T-cell (primary cell): ENCODE results near the gene PTGER2. TPM values are rescaled to one million over a fixed set of nuclear protein-coding genes. Genes with fewer than 3 reads are reported as not detected.

Source experiments
- ATAC-seq, 4 experiments: fragments of 200-7000 bp in 3 of 4; fragments of 150-1000 bp in 1 of 4; cut with Tn5 transposase; replicated peaks in 1 of 4; 1 replicate in 3 of 4; 2 replicates in 1 of 4; pipeline ENCODE4 v1.10.0; 2021; ENCODE audit warnings: moderate library complexity in 3 of 4, mild to moderate bottlenecking in 2 of 4, moderate number of reproducible peaks in 1 of 4
- CTCF ChIA-PET, 2 donors: fragments of 300-600 bp; sonication (Branson Sonifier 250); formaldehyde crosslinking; loops; one replicate each; lab custom pipeline; 2022; ENCODE audit warnings: antibody characterized with exemption in 2 of 2; lab: Charles Lee
- POLR2A ChIA-PET, 2 donors: fragments of 300-600 bp; sonication (Branson Sonifier 250); formaldehyde crosslinking; loops; one replicate each; lab custom pipeline; 2022; ENCODE audit warnings: antibody characterized with exemption in 2 of 2; lab: Charles Lee
- DNase-seq, 35 experiments: peaks; one replicate each; pipeline versions ENCODE4 v3.0.0 to v3.0.0-alpha.2; 2013 to 2023
- H3K27ac ChIP-seq: one replicate; pipeline ENCODE4 v1.5.1; 2013; ENCODE audit warnings: low read length
- H3K27me3 ChIP-seq, 2 experiments: replicated peaks in 1 of 2; 1 replicate in 1 of 2; 2 replicates in 1 of 2; pipeline versions ENCODE4 v1.6.1 to v1.7.0; 2013; ENCODE audit warnings: low read length in 1 of 2, mixed read lengths in 1 of 2; ENCODE audit not compliant: control insufficient read depth in 2 of 2, insufficient read depth in 2 of 2; ENCODE audit errors: extremely low read depth in 1 of 2
- H3K36me3 ChIP-seq, 2 donors: 1 replicate in 1 of 2; 2 replicates in 1 of 2; pipeline versions ENCODE4 v1.6.1 to v1.7.0; 2013; ENCODE audit warnings: low read length in 1 of 2; ENCODE audit not compliant: control insufficient read depth in 2 of 2, insufficient read depth in 1 of 2; ENCODE audit errors: extremely low read depth in 1 of 2
- H3K4me1 ChIP-seq, 2 experiments: 1 replicate in 1 of 2; 2 replicates in 1 of 2; pipeline versions ENCODE4 v1.6.1 to v1.7.0; 2013; ENCODE audit warnings: low read length in 2 of 2, mixed read lengths in 1 of 2; ENCODE audit not compliant: insufficient read depth in 2 of 2, control insufficient read depth in 1 of 2; ENCODE audit errors: extremely low read depth in 1 of 2
- H3K4me3 ChIP-seq, 2 donors: 1 replicate in 1 of 2; 2 replicates in 1 of 2; pipeline versions ENCODE4 v1.5.1 to v1.7.0; 2013; ENCODE audit warnings: mild to moderate bottlenecking in 2 of 2, low read length in 1 of 2, moderate library complexity in 1 of 2; ENCODE audit not compliant: control insufficient read depth in 1 of 2; ENCODE audit errors: extremely low read depth in 1 of 2
- H3K9me3 ChIP-seq: 2 replicates; pipeline ENCODE4 v1.7.0; 2013
- H3K27ac Mint-ChIP-seq, 2 donors: one replicate each; pipeline ENCODE4 v1.8.0; 2020 to 2021; ENCODE audit warnings: mild to moderate bottlenecking in 2 of 2, mixed read lengths in 2 of 2
- H3K27me3 Mint-ChIP-seq, 2 donors: one replicate each; pipeline ENCODE4 v1.8.0; 2021 to 2022; ENCODE audit warnings: mixed read lengths in 2 of 2
- H3K36me3 Mint-ChIP-seq: one replicate; pipeline ENCODE4 v1.8.0; 2021; ENCODE audit warnings: mixed read lengths
- H3K4me1 Mint-ChIP-seq, 3 donors: one replicate each; pipeline ENCODE4 v1.8.0; 2020 to 2022; ENCODE audit warnings: mixed read lengths in 3 of 3, mild to moderate bottlenecking in 1 of 3
- H3K4me3 Mint-ChIP-seq, 3 donors: one replicate each; pipeline ENCODE4 v1.8.0; 2020 to 2022; ENCODE audit warnings: mild to moderate bottlenecking in 3 of 3, mixed read lengths in 3 of 3, moderate library complexity in 3 of 3
- H3K9me3 Mint-ChIP-seq, 3 donors: one replicate each; pipeline ENCODE4 v1.8.0; 2020 to 2022; ENCODE audit warnings: mixed read lengths in 3 of 3
- WGBS: methylation state at CpG from one replicate; pipeline ENCODE4 v1.1.5; 2013; ENCODE audit warnings: missing lambda C conversion rate; ENCODE audit not compliant: insufficient coverage; 5-methylcytosine and 5-hydroxymethylcytosine counted together
- total RNA-seq, 35 experiments: library from RNA in 6 of 35; stranded (reverse) in 6 of 35; fragments of 120-200 nt in 1 of 35; gene quantifications; one replicate each; pipeline versions ENCODE4 v1.2.1 to v1.2.4 and lab custom pipeline; 2013 to 2026

Gene PTGER2
- total RNA-seq, 5 donors from 2014 or later (not counting 1 experiment from before 2014, with no cell fraction given): 38.8 to 68.0 (median 54.7) TPM

- no peak for ATAC-seq
- no peak overlapping the region for H3K27ac Mint-ChIP-seq
- Histone ChIP-seq H3K4me3 (no peak overlapping the region), H3K4me1 (no peaks in the 10 kb centered on the region), H3K27me3 (no peaks in the 10 kb centered on the region), H3K27ac (no peak overlapping the region), H3K36me3 (no peaks in the 10 kb centered on the region), H3K9me3 (no peaks in the 10 kb centered on the region)
- H3K9me3 Mint-ChIP-seq: no peaks in the 10 kb centered on the region
- no peak overlapping the region for H3K4me3 Mint-ChIP-seq
- no peaks in the 10 kb centered on the region for H3K27me3 Mint-ChIP-seq
- no peaks in the 10 kb centered on the region for H3K36me3 Mint-ChIP-seq
- no peak for DNase-seq
- no CpG with 5 or more reads among the region's 3 CpGs for WGBS
- H3K4me1 Mint-ChIP-seq: peaks cover 0 to 5% (median 0%) of the 10 kb centered on the region in 3 donors
- CTCF ChIA-PET: no interaction called here
- POLR2A ChIA-PET: interaction anchor here in 1 of 2 donors (0.5 kb wide), 1 partner anchor 329 kb away, joined by 5 read pairs; no protein-coding TSS in a partner anchor
Measured at GRCh38 chr14:52366796-52367315, 52.7 kb downstream of the PTGER2 start.

DNA sequence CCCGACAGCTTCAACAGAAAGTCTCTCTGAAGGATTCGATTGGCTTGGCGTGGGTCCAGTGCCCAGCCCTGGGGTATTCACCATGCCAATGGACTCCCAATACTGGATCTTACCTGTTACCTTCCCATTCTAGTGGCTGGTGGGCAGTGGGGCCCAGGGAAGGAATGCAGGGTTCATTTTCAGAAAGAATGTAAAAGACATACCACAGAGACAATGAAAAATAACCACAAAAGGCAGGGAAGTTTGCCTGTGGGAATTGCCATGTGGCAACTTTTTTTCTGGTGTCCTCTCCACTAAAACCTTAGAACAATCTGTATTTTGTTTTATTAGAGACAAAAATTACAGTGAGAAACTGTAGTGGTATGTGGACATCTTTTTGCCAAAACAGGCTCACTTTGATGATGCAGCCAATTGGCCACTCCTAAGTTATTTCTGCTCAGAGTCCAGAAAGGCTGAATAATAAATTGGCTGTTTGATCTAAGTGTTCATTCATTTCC is 55.2 kb downstream of the PTGER2 start:
- WGBS: 100% methylated on average over 1 of the region's 3 CpGs
- Mint-ChIP-seq H3K9me3 (peaks cover 0 to 11% (median 9%) of the 10 kb centered on the region in 3 donors), H3K27me3 (no peaks in the 10 kb centered on the region), H3K4me1 (peaks cover 0 to 7% (median 0%) of the 10 kb centered on the region in 3 donors), H3K27ac (no peak overlapping the region), H3K4me3 (no peak overlapping the region), H3K36me3 (no peaks in the 10 kb centered on the region)
- ATAC-seq (no peak), DNase-seq (no peak)
- Histone ChIP-seq H3K9me3 (no peaks in the 10 kb centered on the region), H3K27ac (no peak overlapping the region), H3K36me3 (no peaks in the 10 kb centered on the region), H3K4me1 (no peaks in the 10 kb centered on the region), H3K27me3 (no peaks in the 10 kb centered on the region), H3K4me3 (no peak overlapping the region)
- CTCF ChIA-PET: no interaction called here
- POLR2A ChIA-PET: no interaction called here

GRCh38 chr14:52370406-52370935 is 56.4 kb downstream of the PTGER2 start:
- ChIA-PET CTCF (interaction anchor here in 1 of 2 donors (1.0 kb wide), 1 partner anchor 70 kb away, joined by 4 read pairs; no protein-coding TSS in a partner anchor), POLR2A (no interaction called here)
- no peak overlapping the region for H3K4me3 ChIP-seq

DNA sequence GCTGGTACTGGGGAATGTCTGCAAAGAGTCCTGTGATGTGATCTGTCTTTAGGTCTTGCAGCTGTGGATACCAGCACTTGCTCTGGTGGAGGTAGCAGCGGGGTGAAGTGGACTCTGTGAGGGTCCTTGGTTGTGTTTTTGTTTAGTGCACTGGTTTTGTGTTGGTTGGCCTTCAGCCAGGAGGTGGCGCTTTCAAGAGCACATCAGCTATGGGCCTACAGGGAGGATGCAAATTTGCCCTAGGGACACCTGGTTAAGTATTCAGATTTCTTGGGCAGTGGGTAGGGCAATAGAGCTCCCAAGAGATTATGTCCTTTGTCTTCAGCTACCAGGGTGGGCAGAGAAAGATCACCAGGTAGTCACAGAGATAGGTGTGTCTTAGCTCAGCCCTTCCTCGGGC is 63.8 kb downstream of the PTGER2 start:
- Mint-ChIP-seq H3K27ac (no peak overlapping the region), H3K27me3 (no peaks in the 10 kb centered on the region), H3K36me3 (no peaks in the 10 kb centered on the region), H3K9me3 (peaks cover 6 to 15% (median 14%) of the 10 kb centered on the region in 3 donors), H3K4me1 (peaks cover 4 to 15% (median 8%) of the 10 kb centered on the region in 3 donors), H3K4me3 (no peak overlapping the region)
- no peaks in the 10 kb centered on the region for H3K27me3 ChIP-seq
- H3K27ac ChIP-seq: no peak overlapping the region
- no peaks in the 10 kb centered on the region for H3K36me3 ChIP-seq
- DNase-seq: no peak
- H3K4me3 ChIP-seq: no peak overlapping the region
- peaks cover 0 to 9% of the 10 kb centered on the region in 2 experiments for H3K4me1 ChIP-seq
- ChIA-PET CTCF (no interaction called here), POLR2A (no interaction called here)
- no peak for ATAC-seq
- H3K9me3 ChIP-seq: no peaks in the 10 kb centered on the region
- WGBS: 100% methylated on average over 1 of the region's 3 CpGs

More at GRCh38 chr14:52370406-52370935, 56.4 kb downstream of the PTGER2 start:
- H3K27me3 ChIP-seq: no peaks in the 10 kb centered on the region
- H3K27ac Mint-ChIP-seq: no peak overlapping the region
- 100% methylated on average over 2 of the region's 4 CpGs for WGBS
- no peaks in the 10 kb centered on the region for H3K4me1 ChIP-seq
- no peak for ATAC-seq
- no peaks in the 10 kb centered on the region for H3K27me3 Mint-ChIP-seq
- H3K36me3 Mint-ChIP-seq: no peaks in the 10 kb centered on the region
- no peak overlapping the region for H3K4me3 Mint-ChIP-seq
- no peak overlapping the region for H3K27ac ChIP-seq
- H3K9me3 ChIP-seq: no peaks in the 10 kb centered on the region
- no peaks in the 10 kb centered on the region for H3K36me3 ChIP-seq
- H3K4me1 Mint-ChIP-seq: peaks cover 0 to 7% (median 0%) of the 10 kb centered on the region in 3 donors
- DNase-seq: no peak
- H3K9me3 Mint-ChIP-seq: peaks cover 3 to 15% (median 11%) of the 10 kb centered on the region in 3 donors

Other genes with a start within 250 kb of the PTGER2 start
- gene NID2, start 245.3 kb upstream of the PTGER2 start, total RNA-seq: 1 to 10 TPM in 1 of 5 donors, under 1 TPM in 4; 0.38 to 1.1 (median 0.89) TPM
- 1 to 10 TPM; 1.8 to 8.9 (median 5.2) TPM for gene PTGDR, start 46.6 kb upstream of the PTGER2 start, total RNA-seq
- 10 to 100 TPM in 1 of 5 donors, 1 to 10 TPM in 4; 6.0 to 12.4 (median 9.0) TPM for gene TXNDC16, start 238.2 kb downstream of the PTGER2 start, total RNA-seq
- gene GPR137C, start 238.5 kb downstream of the PTGER2 start, total RNA-seq: under 1 TPM in 3 of 5 donors, not detected in 2; 0.13 to 0.33 (median 0.15) TPM